HepG2 (cell line): ENCODE results near the gene BTG2. TPM values are rescaled to one million over a fixed set of nuclear protein-coding genes. Genes with fewer than 3 reads are reported as not detected.

Source experiments
- ATAC-seq: fragments of 200-7000 bp; cut with Tn5 transposase; 3 replicates; pipeline ENCODE4 v1.9.1; 2020; ENCODE audit warnings: mild to moderate bottlenecking, moderate library complexity
- BruUV-seq: library from RNA; stranded (reverse); fragments of 400-500 nt; replicated peaks from 2 replicates; lab custom pipeline; 2021; lab: Mats Ljungman, UMichigan
- CTCF ChIA-PET: fragments of 300-600 bp; formaldehyde crosslinking; extraction: SDS; loops from one replicate; lab custom pipeline; 2021; ENCODE audit warnings: low total read pairs, inconsistent platforms, low intra/inter-chr PET ratio; lab: Yijun Ruan, JAX
- POLR2A ChIA-PET: fragments of 350-600 bp; sonication (Branson Sonifier 250); formaldehyde crosslinking; loops from one replicate; lab custom pipeline; 2020; ENCODE audit warnings: antibody characterized with exemption, inconsistent platforms; lab: Yijun Ruan, JAX
- DNase-seq: peaks from one replicate; pipeline ENCODE4 v3.0.0-alpha.2; 2015; ENCODE audit warnings: low spot score
- FAIRE-seq: peaks from 3 replicates; lab custom pipeline; 2011; peaks lifted over from hg19 to GRCh38; lab: Jason Lieb, UNC
- H2AFZ ChIP-seq: one replicate; pipeline ENCODE4 v1.6.1; 2011; ENCODE audit warnings: low read length, inconsistent platforms
- H3K27ac ChIP-seq: fragments of 300-600 bp; 3 replicates; pipeline ENCODE4 v1.8.0; 2011; ENCODE audit warnings: mixed run types, mild to moderate bottlenecking, mixed read lengths, low read length, inconsistent platforms; ENCODE audit not compliant: insufficient read depth; ENCODE audit errors: extremely low read length
- H3K27me3 ChIP-seq, 2 experiments: fragments of 200-600 bp in 1 of 2; 2 replicates in 1 of 2; 3 replicates in 1 of 2; pipeline versions ENCODE4 v1.6.0 to v1.8.0; 2011; ENCODE audit warnings: low read length in 2 of 2, mild to moderate bottlenecking in 2 of 2, moderate library complexity in 2 of 2, inconsistent platforms in 1 of 2; ENCODE audit not compliant: insufficient read depth in 2 of 2, control insufficient read depth in 1 of 2
- H3K36me3 ChIP-seq, 2 experiments: fragments of 200-600 bp in 1 of 2; replicated peaks in 1 of 2; 2 replicates in 1 of 2; 3 replicates in 1 of 2; pipeline versions ENCODE4 v1.5.1 to v1.8.0; 2011; ENCODE audit warnings: low read length in 2 of 2, inconsistent platforms in 1 of 2; ENCODE audit not compliant: insufficient read depth in 2 of 2, control insufficient read depth in 1 of 2
- H3K4me1 ChIP-seq: 2 replicates; pipeline ENCODE4 v1.5.1; 2012; ENCODE audit warnings: low read length, inconsistent platforms; ENCODE audit not compliant: insufficient read depth
- H3K4me2 ChIP-seq: 2 replicates; pipeline ENCODE4 v1.6.0; 2011; ENCODE audit warnings: low read depth, low read length, inconsistent platforms
- H3K4me3 ChIP-seq, 3 experiments: fragments of 200-600 bp in 1 of 3; sonication (generic), shearing (Covaris generic) in 1 of 3; replicated peaks in 1 of 3; 2 replicates each; pipeline ENCODE4 v1.5.1; 2011 to 2016; ENCODE audit warnings: low read length in 3 of 3, inconsistent platforms in 2 of 3, low read depth in 2 of 3, mild to moderate bottlenecking in 2 of 3, control low read depth in 1 of 3, mixed read lengths in 1 of 3; ENCODE audit not compliant: insufficient read depth in 1 of 3
- H3K79me2 ChIP-seq: one replicate; pipeline ENCODE4 v1.6.1; 2011; ENCODE audit warnings: low read length, inconsistent platforms; ENCODE audit not compliant: insufficient read depth
- H3K9ac ChIP-seq: 2 replicates; pipeline ENCODE4 v1.6.0; 2011; ENCODE audit warnings: mild to moderate bottlenecking, low read depth, low read length, inconsistent platforms; ENCODE audit not compliant: insufficient read depth
- H3K9me3 ChIP-seq: 2 replicates; pipeline ENCODE4 v1.5.1; 2012; ENCODE audit warnings: mild to moderate bottlenecking, low read length
- H4K20me1 ChIP-seq: 2 replicates; pipeline ENCODE4 v1.6.0; 2011; ENCODE audit warnings: inconsistent platforms, mild to moderate bottlenecking, low read length, moderate library complexity; ENCODE audit not compliant: insufficient read depth
- ARID4A ChIP-seq: sonication (generic); formaldehyde crosslinking; IDR thresholded peaks from 2 replicates; pipeline ENCODE4 v1.5.0; 2020; ENCODE audit warnings: mild to moderate bottlenecking, missing genetic modification reagents, borderline replicate concordance
- BRF2 ChIP-seq: sonication (generic); formaldehyde crosslinking; IDR thresholded peaks from 2 replicates; pipeline ENCODE4 v1.8.1; 2022; ENCODE audit warnings: mild to moderate bottlenecking, missing genetic modification reagents
- GLMP ChIP-seq: sonication (generic); formaldehyde crosslinking; IDR thresholded peaks from 2 replicates; pipeline ENCODE4 v1.9.0; 2021; ENCODE audit warnings: missing genetic modification reagents, mild to moderate bottlenecking, borderline replicate concordance
- HIC2 ChIP-seq: sonication (generic); formaldehyde crosslinking; IDR thresholded peaks from 2 replicates; pipeline ENCODE4 v1.9.0; 2022; ENCODE audit warnings: low read depth, missing genetic modification reagents
- HNRNPLL ChIP-seq: fragments of 200-400 bp; formaldehyde crosslinking; IDR thresholded peaks from 2 replicates; pipeline ENCODE4 v1.6.1; 2017; ENCODE audit warnings: mild to moderate bottlenecking, low read depth, low read length; ENCODE audit not compliant: poor library complexity, severe bottlenecking
- PAX8 ChIP-seq: sonication (generic); formaldehyde crosslinking; IDR thresholded peaks from 2 replicates; pipeline ENCODE4 v1.8.0; 2022; ENCODE audit warnings: mild to moderate bottlenecking, missing genetic modification reagents, borderline replicate concordance
- STAT5B ChIP-seq: sonication (generic); formaldehyde crosslinking; IDR thresholded peaks from 2 replicates; pipeline ENCODE4 v1.4.0; 2020; ENCODE audit warnings: missing genetic modification reagents
- TGIF2 ChIP-seq: IDR thresholded peaks from 2 replicates; pipeline ENCODE4 v1.6.1; 2016; ENCODE audit warnings: control low read depth, missing compliant biosample characterization
- ZNF552 ChIP-seq: sonication (generic); formaldehyde crosslinking; IDR thresholded peaks from 2 replicates; pipeline ENCODE4 v1.9.0; 2022; ENCODE audit warnings: missing genetic modification reagents, mild to moderate bottlenecking, borderline replicate concordance
- ZNF629 ChIP-seq: sonication (generic); formaldehyde crosslinking; conservative IDR thresholded peaks from 2 replicates; pipeline ENCODE4 v1.5.0; 2020; ENCODE audit warnings: missing genetic modification reagents
- WGBS: methylation state at CpG from one replicate; pipeline ENCODE4 v1.1.6; 2017; ENCODE audit warnings: low lambda C conversion rate; 5-methylcytosine and 5-hydroxymethylcytosine counted together
- in situ Hi-C: cut with HindIII; loops from 2 replicates; pipeline ENCODE4 v1.10.0; 2017; ENCODE audit warnings: low pct_unique_long_range_greater_than_20kb; ENCODE audit not compliant: extremely low pct_ligation_motif_present
- intact Hi-C: fragments of 100-400 bp; cut with micrococcal nuclease; formaldehyde crosslinking; loops from one replicate; pipeline ENCODE4 v1.10.0; 2022; ENCODE audit not compliant: unreplicated experiment
- polyA plus RNA-seq, 8 experiments: library from polyadenylated mRNA; depleted of rRNA in 3 of 8; stranded (reverse) in 7 of 8; unstranded in 1 of 8; fragments of >200 nt; fragmentation: Illumina TruSeq in 4 of 8; extraction: Trizol in 4 of 8; gene quantifications; 2 replicates each; pipeline versions ENCODE4 v1.2.1 to v1.2.3, GENCODE V29; 2011 to 2016; ENCODE audit warnings: low read depth in 4 of 8, missing spikeins in 1 of 8, mixed read lengths in 1 of 8; ENCODE audit not compliant: insufficient read depth in 1 of 8
- total RNA-seq, 5 experiments: library from RNA; depleted of rRNA; stranded (reverse); fragments of >200 nt; fragmentation: Illumina TruSeq; extraction: Trizol; gene quantifications; 2 replicates each; pipeline ENCODE4 v1.2.3, GENCODE V29; 2016; ENCODE audit warnings: low read depth in 1 of 5

The BTG2 gene
- total and polyA plus RNA-seq, 2 of the 13 experiments (the other 11 are each of a cell fraction or from before 2014, with no cell fraction given) = 13.6 to 18.3 TPM

- TF ChIP-seq BRF2 (CRISPR knock-in tag) (no peak), PAX8 (no peak), ZNF629 (no peak), ZNF552 (no peak), TGIF2 (no peak)
- TF ChIP-seq, all 625 proteins: peak for 0
Observed at GRCh38 chr1:203301331-203301668, 4.0 kb upstream of the BTG2 start (continued).

- ATAC-seq = no peak
- TF ChIP-seq HIC2 (CRISPR knock-in tag) = no peak
- no peak for TF ChIP-seq HNRNPLL
- no peak for TF ChIP-seq ARID4A (CRISPR knock-in tag)
- no peak for TF ChIP-seq STAT5B (CRISPR knock-in tag)
- no peak for TF ChIP-seq GLMP
Observed at GRCh38 chr1:203302456-203302855, 2.9 kb upstream of the BTG2 start.

More at GRCh38 chr1:203302456-203302855, 2.9 kb upstream of the BTG2 start:
- BruUV-seq = no TSS peak
- Histone ChIP-seq H3K27ac (no peak overlapping the region), H3K36me3 (peaks cover 0 to 3% of the 10 kb centered on the region in 2 experiments; a peak in 1 of 5 replicates), H2AFZ (no peak overlapping the region), H3K9ac (no peak overlapping the region), H3K9me3 (no peaks in the 10 kb centered on the region), H3K79me2 (peaks cover 9% of the 10 kb centered on the region), H3K4me1 (peaks cover 35% of the 10 kb centered on the region), H3K27me3 (peaks cover 0 to 26% of the 10 kb centered on the region in 2 experiments; a peak in 4 of 5 replicates), H3K4me3 (no peak overlapping the region), H3K4me2 (no peak overlapping the region), H4K20me1 (no peaks in the 10 kb centered on the region)
- 56% methylated on average over 5 of the region's 7 CpGs for WGBS
- DNase-seq (no peak), FAIRE-seq (no peak)
- ChIA-PET POLR2A (interaction anchor here (0.7 kb wide), 1 partner anchor 86 kb away, joined by 3 read pairs; no protein-coding TSS in a partner anchor), CTCF (no interaction called here)
- intact Hi-C loops (no loop called here), in situ Hi-C loops (no loop called here)
